Vagina (tissue), 2 donors: ENCODE measurements around the gene RABGAP1L.

Experiments
- CTCF ChIP-seq, 3 experiments: fragments of 450-650 bp in 2 of 3; fragments of 200-600 bp in 1 of 3; sonication (generic) in 1 of 3; IDR thresholded peaks; one replicate each; pipeline ENCODE4 v1.5.1; 2017 to 2019; ENCODE audit warnings: antibody characterized with exemption in 3 of 3, mild to moderate bottlenecking in 2 of 3, moderate library complexity in 2 of 3
- POLR2A ChIP-seq, 2 donors: fragments of 450-650 bp; IDR thresholded peaks; one replicate each; pipeline ENCODE4 v1.6.1; 2017; ENCODE audit warnings: antibody characterized with exemption in 2 of 2, mild to moderate bottlenecking in 2 of 2, moderate library complexity in 2 of 2

GRCh38 chr1:174920093-174920492, 760.8 kb downstream of the RABGAP1L start:
- no peak for TF ChIP-seq CTCF (IDR thresholded peaks at IDR 0.05)
- no peak for TF ChIP-seq POLR2A (IDR thresholded peaks at IDR 0.05)
